H9 (cell line): Measurements from ENCODE around the gene LAGE3. TPM values are rescaled to one million over a fixed set of nuclear protein-coding genes. Genes with fewer than 3 reads are reported as not detected.

Source experiments
- DNase-seq: peaks from one replicate; pipeline ENCODE4 v3.0.0-alpha.2; 2017
- H2AFZ ChIP-seq: one replicate; pipeline ENCODE4 v1.6.1; 2013; ENCODE audit warnings: mild to moderate bottlenecking, low read length, control low read depth, moderate library complexity
- H2AK5ac ChIP-seq: 2 replicates; pipeline ENCODE4 v1.6.1; 2013; ENCODE audit warnings: low read length, control low read depth, mixed read lengths; ENCODE audit not compliant: insufficient read length
- H2BK120ac ChIP-seq: one replicate; pipeline ENCODE4 v1.6.1; 2013; ENCODE audit warnings: low read depth, mild to moderate bottlenecking, low read length, control low read depth, inconsistent platforms; ENCODE audit not compliant: poor library complexity, severe bottlenecking
- H2BK12ac ChIP-seq: 2 replicates; pipeline ENCODE4 v1.6.1; 2013; ENCODE audit warnings: low read length, control low read depth, mixed read lengths, low read depth; ENCODE audit not compliant: insufficient read length
- H2BK15ac ChIP-seq: 2 replicates; pipeline ENCODE4 v1.6.1; 2013; ENCODE audit warnings: low read depth, low read length, control low read depth
- H2BK20ac ChIP-seq: one replicate; pipeline ENCODE4 v1.6.1; 2013; ENCODE audit warnings: low read depth, mild to moderate bottlenecking, low read length, control low read depth, inconsistent platforms; ENCODE audit not compliant: poor library complexity, severe bottlenecking
- H2BK5ac ChIP-seq: 2 replicates; pipeline ENCODE4 v1.6.1; 2013; ENCODE audit warnings: low read length, control low read depth, mixed read lengths; ENCODE audit not compliant: insufficient read length
- H3K14ac ChIP-seq: 2 replicates; pipeline ENCODE4 v1.6.1; 2013; ENCODE audit warnings: low read length, control low read depth; ENCODE audit not compliant: insufficient read depth
- H3K18ac ChIP-seq: 2 replicates; pipeline ENCODE4 v1.6.1; 2013; ENCODE audit warnings: low read depth, mild to moderate bottlenecking, mixed read lengths, low read length, control low read depth; ENCODE audit not compliant: insufficient read length
- H3K23ac ChIP-seq: 2 replicates; pipeline ENCODE4 v1.6.1; 2013; ENCODE audit warnings: low read length, control low read depth, mixed read lengths, low read depth; ENCODE audit not compliant: insufficient read length
- H3K23me2 ChIP-seq: 2 replicates; pipeline ENCODE4 v1.6.1; 2013; ENCODE audit warnings: low read depth, mild to moderate bottlenecking, mixed read lengths, low read length, control low read depth; ENCODE audit not compliant: insufficient read length, poor library complexity, severe bottlenecking
- H3K27ac ChIP-seq: 2 replicates; pipeline ENCODE4 v1.5.1; 2013; ENCODE audit warnings: low read length, control low read depth, mixed read lengths, low read depth; ENCODE audit not compliant: insufficient read length
- H3K27me3 ChIP-seq: 2 replicates; pipeline ENCODE4 v1.6.1; 2013; ENCODE audit warnings: low read length, control low read depth, inconsistent platforms; ENCODE audit not compliant: insufficient read depth
- H3K4ac ChIP-seq: 2 replicates; pipeline ENCODE4 v1.6.1; 2013; ENCODE audit warnings: low read depth, mild to moderate bottlenecking, control low read depth, inconsistent platforms, low read length, moderate library complexity
- H3K4me1 ChIP-seq: 2 replicates; pipeline ENCODE4 v1.6.1; 2013; ENCODE audit warnings: low read length, control low read depth, inconsistent platforms; ENCODE audit not compliant: insufficient read depth
- H3K4me2 ChIP-seq: 2 replicates; pipeline ENCODE4 v1.6.1; 2013; ENCODE audit warnings: low read length, control low read depth, mixed read lengths; ENCODE audit not compliant: insufficient read length, insufficient read depth
- H3K56ac ChIP-seq: 2 replicates; pipeline ENCODE4 v1.6.1; 2013; ENCODE audit warnings: low read depth, mild to moderate bottlenecking, mixed read lengths, low read length, control low read depth; ENCODE audit not compliant: insufficient read length
- H3K79me1 ChIP-seq: 2 replicates; pipeline ENCODE4 v1.6.1; 2013; ENCODE audit warnings: low read depth, mild to moderate bottlenecking, moderate library complexity, low read length, control low read depth, inconsistent platforms; ENCODE audit not compliant: insufficient read depth, poor library complexity, severe bottlenecking
- H3K79me2 ChIP-seq: 2 replicates; pipeline ENCODE4 v1.6.1; 2013; ENCODE audit warnings: low read length, control low read depth, inconsistent platforms; ENCODE audit not compliant: insufficient read depth
- H3K9ac ChIP-seq: 2 replicates; pipeline ENCODE4 v1.6.1; 2013; ENCODE audit warnings: low read length, control low read depth, mixed read lengths; ENCODE audit not compliant: insufficient read length; ENCODE audit errors: extremely low read depth
- H3K9me3 ChIP-seq: one replicate; pipeline ENCODE4 v1.6.1; 2013; ENCODE audit warnings: low read depth, low read length, inconsistent platforms; ENCODE audit not compliant: control insufficient read depth
- H3T11ph ChIP-seq: one replicate; pipeline ENCODE4 v1.6.1; 2013; ENCODE audit warnings: mild to moderate bottlenecking, low read length, control low read depth, inconsistent platforms
- H4K20me1 ChIP-seq: one replicate; pipeline ENCODE4 v1.6.1; 2013; ENCODE audit not compliant: control insufficient read depth, insufficient read length, insufficient read depth
- H4K5ac ChIP-seq: 2 replicates; pipeline ENCODE4 v1.6.1; 2013; ENCODE audit warnings: low read depth, mild to moderate bottlenecking, mixed read lengths, low read length, control low read depth; ENCODE audit not compliant: insufficient read length
- H4K8ac ChIP-seq: replicated peaks from 2 replicates; pipeline ENCODE4 v1.6.1; 2013; ENCODE audit warnings: low read length, control low read depth, mixed read lengths, low read depth; ENCODE audit not compliant: insufficient read length
- H4K91ac ChIP-seq: 2 replicates; pipeline ENCODE4 v1.6.1; 2013; ENCODE audit warnings: low read depth, mild to moderate bottlenecking, moderate library complexity, mixed read lengths, low read length, control low read depth; ENCODE audit not compliant: insufficient read length
- H3K27ac Mint-ChIP-seq, 3 experiments: 2 replicates in 2 of 3; 3 replicates in 1 of 3; pipeline ENCODE4 v1.8.0; 2020 to 2021; ENCODE audit warnings: mixed read lengths in 3 of 3, mild to moderate bottlenecking in 1 of 3, moderate library complexity in 1 of 3
- H3K27me3 Mint-ChIP-seq: 2 replicates; pipeline ENCODE4 v1.8.0; 2021; ENCODE audit warnings: low read depth, mild to moderate bottlenecking, moderate library complexity, mixed read lengths
- H3K36me3 Mint-ChIP-seq, 3 experiments: 2 replicates in 2 of 3; 3 replicates in 1 of 3; pipeline ENCODE4 v1.8.0; 2020 to 2021; ENCODE audit warnings: low read depth in 3 of 3, mixed read lengths in 3 of 3; ENCODE audit not compliant: insufficient read depth in 1 of 3
- H3K4me1 Mint-ChIP-seq, 2 experiments: 2 replicates each; pipeline ENCODE4 v1.8.0; 2020; ENCODE audit warnings: mixed read lengths in 2 of 2
- H3K4me3 Mint-ChIP-seq, 2 experiments: 2 replicates in 1 of 2; 3 replicates in 1 of 2; pipeline ENCODE4 v1.8.0; 2020 to 2021; ENCODE audit warnings: mild to moderate bottlenecking in 2 of 2, mixed read lengths in 2 of 2, moderate library complexity in 1 of 2
- H3K9me3 Mint-ChIP-seq, 2 experiments: 2 replicates in 1 of 2; 3 replicates in 1 of 2; pipeline ENCODE4 v1.8.0; 2020; ENCODE audit warnings: mild to moderate bottlenecking in 2 of 2, mixed read lengths in 2 of 2, moderate library complexity in 1 of 2
- CTCF ChIP-seq: fragments of 200-600 bp; sonication (generic); conservative IDR thresholded peaks from 3 replicates; pipeline ENCODE4 v1.8.0; 2021; ENCODE audit warnings: antibody characterized with exemption, mild to moderate bottlenecking
- WGBS: extraction: QIAGEN DNeasy Blood & Tissue Kit; methylation state at CpG from one replicate; pipeline ENCODE4 v1.1.7; 2013; ENCODE audit warnings: missing lambda C conversion rate, low lambda C conversion rate, mixed read lengths; ENCODE audit not compliant: insufficient read length; ENCODE audit errors: extremely low coverage; 5-methylcytosine and 5-hydroxymethylcytosine counted together
- total RNA-seq: library from RNA; stranded (reverse); gene quantifications from 2 replicates; pipeline ENCODE4 v1.2.1, GENCODE V29; 2021

LAGE3 gene
- total RNA-seq, 1 experiment from 2014 or later: 32.5 TPM

GRCh38 chrX:154434394-154435168 lies 44.5 kb downstream of the LAGE3 start:
- Histone ChIP-seq H3K9ac (no peak overlapping the region), H3K27ac (no peak overlapping the region), H3K14ac (no peak overlapping the region), H3K23me2 (peaks cover 7% of the 10 kb centered on the region), H3K4me2 (no peak overlapping the region), H3K23ac (no peak overlapping the region), H4K8ac (no peak overlapping the region), H3K27me3 (no peaks in the 10 kb centered on the region), H3K18ac (no peak overlapping the region), H4K20me1 (no peaks in the 10 kb centered on the region), H2AK5ac (no peak overlapping the region), H3K79me2 (peaks cover 2% of the 10 kb centered on the region; the same call in 1 of the 2 replicates), H2BK5ac (no peak overlapping the region), H3K79me1 (no peaks in the 10 kb centered on the region), H3K4ac (no peak overlapping the region), H2BK120ac (no peak overlapping the region), H2BK20ac (no peak overlapping the region), H4K91ac (no peak overlapping the region), H3K9me3 (peaks cover 32% of the 10 kb centered on the region), H2BK15ac (no peak overlapping the region), H3K56ac (no peak overlapping the region), H2BK12ac (no peak overlapping the region), H3K4me1 (no peaks in the 10 kb centered on the region), H3T11ph (no peak overlapping the region), H4K5ac (no peak overlapping the region), H2AFZ (no peak overlapping the region)
- Mint-ChIP-seq H3K9me3 (peaks cover 70 to 86% of the 10 kb centered on the region in 2 experiments), H3K4me3 (no peak overlapping the region), H3K36me3 (peaks cover 21 to 56% (median 52%) of the 10 kb centered on the region in 3 experiments), H3K27ac (no peak overlapping the region), H3K4me1 (peaks cover 8 to 19% of the 10 kb centered on the region in 2 experiments), H3K27me3 (no peaks in the 10 kb centered on the region)
- no peak for DNase-seq
- WGBS: no CpG with 5 or more reads among the region's 7 CpGs
- TF ChIP-seq CTCF: no peak
